ENCODE data around the gene EREG.
A peak's percentile ranks its signal among the peaks of the same experiment; 100 is the strongest.
"Not testable (repeated sequence)": the region's sequence is repeated elsewhere in the genome, so short reads cannot be mapped to it uniquely, and the experiment has no call there.

EREG gene

DNA sequence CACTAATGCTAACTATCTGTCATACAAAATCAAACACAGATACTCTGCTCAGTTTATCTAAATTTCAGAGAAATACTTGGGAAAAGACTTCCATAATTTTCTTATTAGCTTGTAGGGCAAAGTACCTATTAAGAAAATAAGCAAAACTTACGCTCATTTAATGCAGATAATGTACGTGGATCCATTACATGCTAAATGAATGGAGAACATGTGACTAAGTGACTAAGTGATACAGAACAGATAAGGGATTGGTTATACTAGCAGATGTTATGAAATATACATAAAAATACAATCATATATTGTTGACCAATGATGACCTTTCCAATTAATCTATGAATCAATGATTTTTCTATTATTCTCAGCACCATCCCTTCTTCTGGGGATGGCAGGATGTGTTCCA, 25.7 kb downstream of the EREG start:
- DNase-seq (ENCODE audit: low spot score) = no peak

DNA sequence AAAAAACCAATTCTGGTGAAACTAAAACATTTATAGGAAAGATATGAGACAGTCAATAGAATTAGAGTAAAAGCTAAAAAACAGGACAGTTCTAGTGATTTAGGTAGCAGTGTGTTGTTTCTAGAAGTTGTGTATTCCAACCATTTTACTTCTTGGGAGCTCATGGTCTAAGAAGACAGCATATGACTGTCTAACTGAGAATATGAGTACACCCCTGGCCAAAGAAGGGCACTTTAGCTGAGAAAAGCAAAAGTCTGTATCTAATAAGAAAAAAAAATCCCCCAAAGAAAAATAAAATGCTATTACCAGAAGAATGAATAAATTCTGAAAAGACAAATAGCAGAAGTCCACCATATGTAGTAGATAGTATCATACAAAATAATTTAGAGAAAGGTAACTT, 26.4 kb downstream of the EREG start:
- DNase-seq (ENCODE audit: low spot score) = no peak

DNA sequence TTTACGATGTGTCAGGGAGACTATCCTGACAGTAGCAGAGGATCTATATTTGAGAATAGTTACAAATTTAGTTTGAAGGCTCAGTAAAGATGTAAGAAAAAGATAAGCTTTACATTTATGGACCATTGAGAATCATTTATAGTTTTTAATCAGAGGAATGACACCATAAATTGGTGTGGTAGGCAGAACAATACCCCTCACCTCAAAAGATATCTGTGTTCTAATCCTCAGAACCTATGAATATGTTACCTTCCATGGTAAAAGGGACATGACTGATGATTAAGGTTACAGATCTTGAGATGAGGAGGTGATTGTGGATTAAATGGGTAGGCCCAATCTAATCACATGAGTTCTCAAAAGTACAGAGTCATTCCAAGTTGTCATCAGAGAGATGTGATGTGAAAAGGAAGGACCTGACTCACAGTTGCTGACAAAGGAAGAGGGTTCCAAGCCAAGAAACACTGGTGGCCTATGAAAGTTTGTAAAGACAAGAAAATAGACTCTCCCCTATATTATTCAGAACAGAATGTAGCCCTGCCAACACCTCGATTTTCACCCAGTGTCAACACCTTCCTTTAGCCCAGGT, 27.0 kb downstream of the EREG start:
- DNase-seq (ENCODE audit: low spot score) = no peak

DNA sequence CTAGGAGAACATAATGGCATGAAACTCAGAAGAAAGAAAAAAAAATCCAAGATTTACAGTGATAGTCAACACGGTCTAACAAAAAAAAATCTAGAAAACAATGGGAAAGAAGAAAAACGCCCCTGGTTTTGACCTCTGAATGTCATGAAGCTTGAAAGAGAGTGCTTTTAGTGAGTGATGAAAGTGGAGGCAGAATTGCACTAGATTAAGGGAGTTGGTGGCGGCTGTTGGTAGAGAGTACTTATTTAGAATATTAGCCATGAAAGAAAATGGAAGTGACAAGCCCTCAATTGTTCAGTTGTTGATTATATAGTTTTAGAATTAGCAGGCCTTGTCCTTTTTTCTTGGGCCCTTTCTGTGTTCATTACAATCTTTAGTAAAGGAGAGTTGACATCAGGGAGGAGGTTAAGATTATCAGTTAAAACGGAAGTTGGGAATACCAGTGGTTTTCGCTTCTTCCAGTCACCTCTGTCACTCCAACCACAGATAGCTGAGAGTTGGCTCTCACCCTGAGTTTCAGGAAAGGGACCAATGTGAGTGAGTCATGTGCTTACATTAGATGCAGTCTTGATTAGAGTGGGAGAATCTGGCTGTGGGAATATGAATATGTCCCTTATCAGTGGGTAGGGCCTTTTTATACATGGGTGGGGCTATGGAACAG, 29.7 kb downstream of the EREG start:
- no peak for DNase-seq (ENCODE audit: low spot score)

DNA sequence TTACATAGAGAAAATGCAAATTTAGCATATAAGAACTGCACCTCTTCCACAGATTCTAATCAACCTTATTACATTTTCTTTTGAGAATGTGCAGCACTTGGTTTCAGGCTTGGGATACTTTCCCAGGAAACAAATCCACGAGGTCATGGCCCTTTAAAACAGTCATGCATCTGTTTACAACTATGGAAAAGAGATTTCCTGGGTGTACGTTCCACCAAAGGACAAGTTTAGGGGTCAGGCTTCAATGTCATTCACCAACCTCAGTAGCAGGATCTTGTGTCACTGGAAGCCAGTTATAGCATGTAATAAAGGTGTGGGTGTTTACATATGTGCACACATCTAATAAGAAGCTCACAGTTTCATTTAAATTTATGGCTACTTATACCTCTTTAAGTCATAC, 30.7 kb downstream of the EREG start:
- no peak for DNase-seq (ENCODE audit: low spot score)

DNA sequence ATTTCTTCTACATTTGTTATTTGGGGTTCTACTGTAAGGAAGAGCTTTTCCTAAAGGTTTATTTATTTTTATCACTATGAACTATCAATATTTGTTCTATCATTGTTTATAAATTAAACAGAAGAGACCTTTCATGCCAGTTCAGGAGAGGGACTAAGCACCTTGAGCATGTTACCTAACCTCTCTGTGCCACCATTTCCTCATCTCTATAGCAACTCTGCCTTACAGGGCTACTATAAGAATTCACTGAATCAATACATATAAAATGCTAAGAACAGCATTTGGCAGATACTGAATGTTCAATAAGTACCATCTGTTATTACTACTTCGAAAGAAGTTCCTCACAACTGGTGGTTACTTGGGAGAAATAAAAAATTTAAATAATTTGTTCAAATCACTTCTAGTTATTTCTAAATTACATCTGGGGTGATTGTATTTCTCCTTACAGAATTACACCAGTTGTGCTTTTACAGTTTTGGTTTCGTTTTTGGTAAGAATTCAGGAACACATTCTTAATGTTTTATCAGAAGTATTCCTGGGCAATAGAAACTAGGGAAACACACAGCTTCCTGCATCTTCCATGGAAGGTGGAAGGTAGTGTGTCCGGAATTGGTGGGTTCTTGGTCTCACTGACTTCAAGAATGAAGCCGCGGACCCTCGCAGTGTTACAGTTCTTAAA, 32.9 kb downstream of the EREG start:
- peak; percentile 21 for DNase-seq (ENCODE audit: low spot score)

DNA sequence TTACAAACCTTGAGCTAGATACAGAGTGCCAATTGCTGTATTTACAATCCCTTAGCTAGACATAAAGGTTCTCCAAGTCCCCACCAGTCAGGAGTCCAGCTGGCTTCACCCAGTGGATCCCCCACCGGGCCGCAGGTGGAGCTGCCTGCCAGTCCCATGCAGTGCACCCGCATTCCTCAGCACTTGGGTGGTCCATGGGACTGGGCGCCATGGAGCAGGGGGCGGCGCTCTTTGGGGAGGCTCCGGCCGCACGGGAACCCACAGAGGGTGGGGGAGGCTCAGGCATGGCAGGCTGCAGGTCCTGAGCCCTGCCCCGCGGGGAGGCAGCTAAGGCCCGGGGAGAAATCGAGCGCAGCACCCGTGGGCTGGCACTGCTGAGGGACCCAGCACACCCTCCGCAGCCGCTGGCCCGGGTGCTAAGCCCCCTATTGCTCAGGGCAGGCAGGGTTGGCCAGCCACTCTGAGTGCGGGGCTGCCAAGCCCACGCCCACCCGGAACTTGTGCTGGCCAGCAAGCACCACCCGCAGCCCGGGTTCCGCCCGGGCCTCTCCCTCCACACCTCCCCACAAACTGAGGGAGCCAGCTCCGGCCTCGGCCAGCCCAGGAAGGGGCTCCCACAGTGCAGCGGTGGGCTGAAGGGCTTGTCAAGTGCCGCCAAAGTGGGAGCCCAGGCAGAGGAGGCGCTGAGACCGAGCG, 34.1 kb downstream of the EREG start:
- not testable (repeated sequence) for DNase-seq (ENCODE audit: low spot score)

DNA sequence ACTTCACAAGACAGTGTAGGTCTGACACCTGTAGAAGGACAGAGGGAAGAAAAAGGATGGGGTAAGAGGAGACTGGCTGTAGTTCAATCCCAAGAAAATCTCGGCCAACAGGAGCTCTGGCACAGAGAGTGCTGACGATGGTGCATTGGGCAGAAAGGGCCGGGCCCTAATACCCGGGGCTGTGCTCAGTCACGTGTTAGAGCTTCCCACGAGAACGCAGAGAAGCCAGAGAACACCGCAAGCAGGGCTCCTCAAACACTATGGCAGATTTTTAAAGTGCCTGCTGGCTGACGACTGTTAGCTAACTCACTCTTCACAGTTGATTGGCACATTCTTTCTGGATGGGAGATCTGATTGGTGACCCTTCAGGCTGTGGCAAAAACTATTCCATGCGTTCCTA, 35.5 kb downstream of the EREG start:
- no peak for DNase-seq (ENCODE audit: low spot score)

DNA sequence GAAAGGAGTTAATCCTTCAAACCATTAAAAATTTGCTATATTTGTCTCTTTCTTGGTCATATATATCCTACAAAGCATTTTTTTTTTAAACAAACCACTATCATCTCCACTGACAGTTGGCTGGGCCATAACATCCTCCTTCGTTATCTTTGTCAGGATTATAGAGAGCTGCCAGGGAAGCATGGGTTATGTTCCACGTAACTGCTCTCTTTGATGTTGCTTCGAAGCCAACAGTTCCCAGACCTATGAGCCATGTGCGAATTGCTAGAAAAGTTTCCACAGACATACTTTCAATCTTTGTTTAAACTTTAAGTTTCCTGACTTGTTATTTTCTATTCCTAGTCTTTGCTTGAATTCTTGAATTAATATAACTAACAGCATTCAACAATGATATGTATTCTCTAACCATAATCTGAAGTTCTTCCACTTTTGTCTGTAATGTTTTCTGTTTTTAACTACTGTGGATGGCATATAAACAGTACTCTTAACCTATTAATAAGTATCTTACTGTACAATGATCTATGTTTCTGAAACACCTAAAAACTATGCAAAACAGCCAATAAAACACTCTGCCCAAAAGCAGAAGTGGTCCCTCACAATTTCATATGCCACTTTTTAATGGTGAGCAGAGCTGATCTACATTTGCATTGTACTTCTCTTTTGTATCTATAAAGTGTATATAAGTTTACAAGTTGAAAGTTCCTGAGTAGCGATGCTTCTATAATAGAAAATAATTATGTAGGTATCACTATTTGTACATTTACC, 37.9 kb downstream of the EREG start:
- no peak for DNase-seq (ENCODE audit: low spot score)

DNA sequence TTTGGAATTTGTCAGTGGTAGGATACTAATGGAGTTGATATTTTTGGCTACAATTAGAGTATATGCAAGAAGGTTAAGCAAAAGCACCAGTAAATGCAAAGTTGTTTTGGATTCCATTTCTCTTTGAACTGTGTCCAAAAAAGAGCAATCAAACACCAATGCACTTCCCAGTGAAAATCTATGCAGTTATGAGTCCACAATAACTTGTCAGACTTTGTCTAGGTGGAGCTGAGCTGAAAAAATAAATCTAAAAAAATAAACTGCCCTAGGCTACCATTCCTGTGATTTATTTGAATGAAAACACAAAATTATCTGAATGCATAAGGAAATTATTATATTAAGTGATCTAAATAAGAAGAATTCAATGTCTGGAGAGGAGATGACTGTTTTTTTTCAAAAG, 42.9 kb downstream of the EREG start:
- no peak for DNase-seq (ENCODE audit: low spot score)

DNA sequence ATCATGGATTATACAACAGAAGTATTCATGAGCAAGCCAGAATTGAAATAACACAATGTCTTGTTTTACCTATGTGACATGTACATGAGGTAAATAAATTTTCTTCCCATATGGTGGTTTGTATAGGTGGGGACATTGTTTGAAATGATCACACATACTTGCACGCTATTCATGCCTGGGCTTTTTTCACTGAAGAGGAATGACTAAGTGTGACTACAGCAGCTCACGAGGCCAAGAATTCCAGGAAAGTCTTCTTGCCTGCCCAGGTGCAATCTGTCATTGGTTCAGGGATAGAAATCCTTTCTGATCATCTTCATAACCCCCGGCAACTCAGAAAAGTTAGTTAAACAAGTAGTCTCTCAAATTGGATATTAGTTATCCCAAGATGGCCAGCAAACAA, 43.7 kb downstream of the EREG start:
- no peak for DNase-seq (ENCODE audit: low spot score)

DNA sequence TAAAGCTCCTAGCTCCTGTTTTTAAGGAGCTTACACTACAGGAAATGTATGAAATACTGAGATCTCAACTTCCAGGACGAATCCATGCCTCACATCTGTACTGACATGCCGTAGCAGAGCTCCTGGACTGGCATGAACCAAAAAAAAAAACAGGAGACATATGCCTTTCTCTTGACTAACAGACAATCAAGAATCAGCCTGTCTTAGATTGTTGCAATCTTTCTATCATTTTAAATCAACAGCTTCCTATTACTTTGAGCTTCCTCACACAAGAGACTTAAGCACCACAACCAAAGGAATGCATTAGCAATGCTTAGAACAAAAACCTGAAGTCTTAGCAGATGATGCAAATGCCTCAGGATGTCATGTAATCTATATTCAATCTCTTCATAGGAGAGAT, 45.3 kb downstream of the EREG start:
- DNase-seq (ENCODE audit: low spot score) = no peak

DNA sequence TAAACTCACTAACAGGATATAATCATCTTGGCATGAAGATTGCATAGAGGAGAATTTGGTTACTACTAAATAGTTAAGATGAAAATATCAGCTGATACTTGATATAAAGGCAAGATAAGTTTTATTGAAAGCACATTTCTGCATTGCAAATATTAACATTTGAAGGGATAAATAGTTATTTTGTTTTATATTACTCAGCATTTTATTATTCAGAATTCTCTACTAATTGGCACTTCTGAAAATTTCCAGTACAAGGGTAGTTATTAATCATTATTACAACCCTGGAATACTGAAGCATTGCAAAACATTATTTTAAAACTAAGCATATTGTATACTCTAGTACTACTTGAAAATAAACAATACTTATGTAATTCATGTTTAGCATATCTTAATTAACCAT, 47.3 kb downstream of the EREG start:
- no peak for DNase-seq (ENCODE audit: low spot score)

DNA sequence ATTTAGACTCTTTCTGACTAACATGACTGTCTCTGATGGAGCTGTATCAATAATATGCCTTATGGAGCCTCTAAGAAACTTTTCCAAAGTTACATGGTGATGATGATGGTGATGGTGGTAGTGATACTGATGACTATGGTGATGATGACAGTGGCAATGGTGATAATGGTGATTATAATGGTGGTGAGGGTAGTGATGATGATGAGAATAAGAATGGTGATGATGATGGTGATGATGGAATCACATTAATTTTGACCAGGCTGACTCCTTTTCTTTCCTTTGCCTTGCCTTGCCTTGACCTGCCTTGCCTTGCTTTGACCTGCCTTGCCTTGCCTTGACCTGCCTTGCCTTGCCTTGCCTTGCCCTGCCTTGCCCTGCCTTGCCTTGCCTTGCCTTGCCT, 48.3 kb downstream of the EREG start:
- DNase-seq (ENCODE audit: low spot score) = no peak

DNA sequence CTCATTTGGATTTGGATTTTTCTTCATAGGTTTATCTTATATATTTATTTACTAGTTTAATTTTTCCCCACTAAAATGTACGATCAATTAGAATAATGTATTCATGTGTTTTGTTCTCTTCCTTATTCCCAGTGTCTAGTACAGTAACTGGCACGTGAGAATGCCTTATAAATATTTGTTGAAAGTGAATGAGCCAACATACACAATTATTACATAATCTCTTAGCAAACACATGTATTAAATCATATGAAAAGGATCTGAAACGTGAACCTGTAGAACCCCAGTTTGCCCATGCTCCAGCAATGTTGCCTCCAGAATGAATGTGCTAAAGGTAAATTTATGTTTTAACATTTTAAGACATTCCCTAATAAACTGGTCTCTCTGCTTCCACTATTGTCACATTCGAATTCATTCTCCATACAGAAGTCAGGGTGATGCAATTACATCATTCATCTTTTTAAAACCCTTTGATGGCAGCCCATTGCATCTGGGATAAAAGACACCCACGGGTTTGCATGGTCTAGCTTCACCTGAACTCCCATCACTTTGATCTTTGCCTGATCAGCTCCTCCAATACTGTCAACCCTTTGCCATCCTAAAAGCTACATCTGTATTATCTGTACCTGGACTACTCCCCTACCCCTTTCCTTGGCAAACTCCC, 49.3 kb downstream of the EREG start:
- no peak for DNase-seq (ENCODE audit: low spot score)

DNA sequence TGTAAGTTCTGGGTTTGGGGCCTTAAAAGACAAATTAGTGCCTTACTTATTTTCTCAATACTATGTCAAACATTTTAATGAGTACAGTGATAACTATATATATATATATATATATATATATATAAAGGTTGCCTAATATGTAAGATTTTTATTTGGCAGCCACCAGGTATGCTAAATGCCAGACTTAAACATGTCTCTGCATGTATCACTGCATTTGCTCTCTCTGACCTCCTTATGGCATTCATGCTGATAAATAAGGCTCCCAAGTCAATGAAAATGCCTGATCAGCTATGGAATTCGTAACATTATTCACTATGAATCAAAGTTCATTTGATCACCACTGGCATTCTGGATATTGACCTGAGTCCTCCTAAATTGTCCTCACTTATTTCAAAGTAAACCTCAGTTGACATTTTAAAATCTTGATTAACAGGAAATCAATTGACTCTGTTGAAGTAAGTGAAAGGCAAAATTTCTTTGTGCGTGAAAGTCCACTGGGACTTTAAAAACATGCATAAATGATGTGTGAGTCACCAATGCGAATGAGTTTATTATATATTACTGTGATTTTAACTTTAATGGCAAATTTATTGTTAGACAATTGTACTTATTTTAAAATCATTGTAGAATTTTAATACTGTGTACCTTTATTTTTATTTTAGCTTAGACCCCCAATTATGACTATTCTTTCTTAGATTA, 50.8 kb downstream of the EREG start:
- no peak for DNase-seq (ENCODE audit: low spot score)

DNA sequence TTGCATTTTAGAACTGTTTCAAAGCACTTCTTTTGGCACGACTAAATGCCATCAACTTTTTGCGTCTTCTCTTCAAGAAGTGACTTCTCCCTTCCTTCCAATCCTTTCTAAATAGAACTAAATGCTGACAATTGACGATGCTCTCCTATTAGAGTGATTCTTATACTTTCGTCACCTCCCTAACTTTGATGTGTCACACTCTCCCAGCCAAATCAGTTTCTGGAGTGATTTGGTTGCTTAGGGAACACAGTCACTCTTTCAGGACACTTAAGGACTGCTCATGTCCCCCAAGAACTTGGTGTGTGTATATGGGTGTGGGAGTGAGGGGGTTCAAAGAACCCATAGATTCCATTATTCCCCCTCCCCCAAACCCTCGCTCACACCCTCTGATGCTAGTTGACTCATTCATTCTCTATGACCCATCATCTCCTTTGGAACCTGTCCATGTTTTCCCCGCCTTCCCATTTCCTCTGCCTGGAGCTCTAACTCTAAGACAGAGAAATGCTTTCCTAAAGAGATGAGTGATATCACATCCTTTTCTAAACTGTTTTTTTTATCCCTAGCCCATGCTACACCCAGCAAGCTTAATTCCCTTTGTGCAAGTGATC, 53.2 kb downstream of the EREG start:
- DNase-seq (ENCODE audit: low spot score) = no peak

DNA sequence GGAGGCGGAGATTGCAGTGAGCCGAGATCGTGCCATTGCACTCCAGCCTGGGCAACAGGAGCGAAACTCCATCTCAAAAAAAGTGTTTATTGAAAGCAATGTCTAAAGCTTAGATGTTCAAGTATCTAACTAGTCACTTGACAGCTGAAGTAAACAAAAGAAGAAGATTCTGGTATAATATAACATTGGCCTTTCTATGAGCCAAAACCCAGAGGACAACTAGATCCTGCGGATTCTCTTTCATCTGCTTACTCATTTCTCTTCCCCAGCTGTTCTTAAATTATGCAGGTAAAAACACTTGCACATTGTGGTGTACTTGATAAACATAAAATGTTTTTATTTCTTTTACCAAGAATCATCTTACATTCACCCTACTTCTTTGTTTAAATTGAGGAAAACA, 55.9 kb downstream of the EREG start:
- DNase-seq (ENCODE audit: low spot score) = no peak

DNA sequence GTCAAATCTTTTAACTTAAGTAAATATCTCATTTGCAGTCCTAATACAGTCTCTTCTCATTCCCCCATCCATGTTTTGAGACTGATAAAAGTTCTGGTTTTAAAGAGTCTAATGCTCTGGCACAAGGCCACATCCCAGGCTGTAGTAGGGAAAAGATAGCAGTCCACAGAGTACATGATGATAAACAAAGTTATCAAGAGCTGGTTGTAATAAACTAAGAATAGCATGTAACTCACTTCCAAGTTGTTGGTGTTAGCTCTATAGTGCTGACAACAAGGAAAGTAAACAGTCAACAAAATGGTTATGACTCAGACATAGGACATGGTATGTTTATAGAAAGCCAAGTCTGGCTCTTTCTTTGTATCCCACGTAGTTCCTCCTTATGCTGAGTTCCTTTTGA, 58.2 kb downstream of the EREG start:
- DNase-seq (ENCODE audit: low spot score) = peak; percentile 8

DNA sequence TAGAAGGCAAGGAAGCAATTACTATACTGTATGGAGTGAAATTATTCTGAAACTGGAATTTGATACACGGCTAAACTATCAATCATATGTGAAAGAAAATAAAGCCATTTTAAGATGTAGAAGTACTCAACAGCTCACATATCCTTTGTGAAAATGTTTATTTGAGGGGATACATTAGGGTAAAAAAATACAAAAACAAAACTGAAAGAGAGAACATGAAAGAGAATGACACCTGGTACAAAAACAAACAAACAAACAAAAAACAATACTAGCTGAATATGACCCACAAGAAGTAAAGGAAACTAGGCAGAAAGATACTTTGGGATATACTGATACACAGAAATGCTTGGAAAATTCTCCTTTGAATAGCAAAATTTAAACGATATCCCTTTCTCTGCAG, 59.2 kb downstream of the EREG start:
- DNase-seq (ENCODE audit: low spot score) = no peak

DNA sequence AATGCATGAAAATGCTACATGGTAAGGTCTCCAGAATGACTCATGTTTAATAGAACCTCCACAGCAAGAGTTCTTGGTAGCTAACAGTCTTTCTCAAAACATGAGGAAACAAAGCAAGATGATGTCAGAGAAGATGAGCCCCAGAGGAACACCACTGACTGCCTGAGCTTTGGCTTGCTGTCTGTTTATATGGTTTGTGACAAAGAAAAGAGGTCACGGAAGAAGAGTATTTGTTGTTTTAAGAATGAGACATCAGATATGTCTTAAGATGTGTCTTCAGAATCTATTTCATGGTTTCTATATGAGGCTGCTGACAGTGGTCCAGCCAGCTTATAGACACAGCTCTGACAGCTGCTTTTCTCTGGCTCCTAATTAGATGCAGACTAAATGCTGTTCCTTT, 61.2 kb downstream of the EREG start:
- no peak for DNase-seq (ENCODE audit: low spot score)

Data from hematopoietic multipotent progenitor cell treated with erythropoietin and hydrocortisone succinate and interleukin-3 and kit ligand, for 17 days (in vitro differentiated cells).